ENCODE results near the gene TRIM51.
"Not testable (repeated sequence)": the region's sequence is repeated elsewhere in the genome, so short reads cannot be mapped to it uniquely, and the experiment has no call there.

- TF ChIP-seq CTCF (IDR thresholded peaks at IDR 0.05; ENCODE audit: insufficient read depth, low read length, poor library complexity, severe bottlenecking); EZH2phosphoT487 (conservative IDR thresholded peaks at IDR 0.05; ENCODE audit: low read length): not testable (repeated sequence)
Observed at GRCh38 chr11:55867354-55867753, 15.7 kb upstream of the TRIM51 start.
